Suprapubic skin (tissue), 4 donors: ENCODE data around the gene PLCL2. TPM values are rescaled to one million over a fixed set of nuclear protein-coding genes. Genes with fewer than 3 reads are reported as not detected.
"Not testable (repeated sequence)": the region's sequence is repeated elsewhere in the genome, so short reads cannot be mapped to it uniquely, and the experiment has no call there.

Experiments used
- DNase-seq, 2 donors: peaks; one replicate each; pipeline ENCODE4 v3.0.0-alpha.2; 2019; ENCODE audit warnings: low spot score in 2 of 2
- H3K27ac ChIP-seq: fragments of 200-600 bp; sonication (generic); one replicate; pipeline ENCODE4 v1.5.1; 2019
- H3K27me3 ChIP-seq: fragments of 200-600 bp; sonication (generic); one replicate; pipeline ENCODE4 v1.5.1; 2019
- H3K36me3 ChIP-seq: fragments of 200-600 bp; sonication (generic); one replicate; pipeline ENCODE4 v1.5.1; 2019
- H3K4me1 ChIP-seq: fragments of 200-600 bp; sonication (generic); one replicate; pipeline ENCODE4 v1.5.1; 2019
- H3K4me3 ChIP-seq: fragments of 200-600 bp; sonication (generic); one replicate; pipeline ENCODE4 v1.5.1; 2019; ENCODE audit warnings: mild to moderate bottlenecking
- H3K9me3 ChIP-seq: fragments of 200-600 bp; sonication (generic); one replicate; pipeline ENCODE4 v1.5.1; 2019
- CTCF ChIP-seq, 2 donors: fragments of 200-600 bp in 1 of 2; fragments of 450-650 bp in 1 of 2; sonication (generic) in 1 of 2; IDR thresholded peaks; one replicate each; pipeline ENCODE4 v1.5.1; 2016 to 2019; ENCODE audit warnings: antibody characterized with exemption in 2 of 2, mild to moderate bottlenecking in 1 of 2, moderate library complexity in 1 of 2
- EP300 ChIP-seq: sonication (generic); formaldehyde crosslinking; IDR thresholded peaks from one replicate; pipeline ENCODE4 v1.6.1; 2017; ENCODE audit warnings: antibody characterized with exemption
- POLR2A ChIP-seq, 2 donors: fragments of 450-650 bp; IDR thresholded peaks; one replicate each; pipeline ENCODE4 v1.6.1; 2017; ENCODE audit warnings: antibody characterized with exemption in 2 of 2, mild to moderate bottlenecking in 2 of 2, moderate library complexity in 2 of 2
- POLR2AphosphoS5 ChIP-seq, 3 donors: sonication (generic); formaldehyde crosslinking; IDR thresholded peaks; one replicate each; pipeline ENCODE4 v1.6.1; 2017; ENCODE audit warnings: antibody characterized with exemption in 3 of 3
- WGBS: methylation state at CpG from one replicate; pipeline ENCODE4 v1.1.5; 2018; 5-methylcytosine and 5-hydroxymethylcytosine counted together
- total RNA-seq, 4 donors: library from RNA; depleted of rRNA; stranded (reverse); fragments of >200 nt; gene quantifications; one replicate each; pipeline ENCODE4 v1.1.0, GENCODE V29; 2016

The PLCL2 gene
- total RNA-seq, 4 donors from 2014 or later = 1.5 to 4.2 (median 1.9) TPM

GRCh38 chr3:16978234-16978920 is 93.6 kb downstream of the PLCL2 start:
- no peaks in the 10 kb centered on the region for H3K4me1 ChIP-seq
- no peaks in the 10 kb centered on the region for H3K27me3 ChIP-seq
- no peak for DNase-seq
- H3K36me3 ChIP-seq = no peaks in the 10 kb centered on the region
- TF ChIP-seq CTCF (IDR thresholded peaks at IDR 0.05) (no peak), POLR2A (IDR thresholded peaks at IDR 0.05) (no peak), POLR2AphosphoS5 (IDR thresholded peaks at IDR 0.05) (no peak), EP300 (no peak)
- WGBS = 62% methylated on average over 4 of the region's 4 CpGs
- H3K9me3 ChIP-seq = no peaks in the 10 kb centered on the region
- no peak overlapping the region for H3K4me3 ChIP-seq
- no peak overlapping the region for H3K27ac ChIP-seq

- Histone ChIP-seq H3K36me3 (no peaks in the 10 kb centered on the region), H3K4me3 (no peak overlapping the region), H3K27ac (no peak overlapping the region), H3K27me3 (no peaks in the 10 kb centered on the region), H3K4me1 (no peaks in the 10 kb centered on the region), H3K9me3 (no peaks in the 10 kb centered on the region)
- WGBS = 50% methylated on average over 3 of the region's 3 CpGs
- no peak for TF ChIP-seq EP300
- no peak for TF ChIP-seq POLR2AphosphoS5 (IDR thresholded peaks at IDR 0.05)
- no peak for TF ChIP-seq POLR2A (IDR thresholded peaks at IDR 0.05)
- no peak for TF ChIP-seq CTCF (IDR thresholded peaks at IDR 0.05)
- no peak for DNase-seq
These were observed 94.1 kb downstream of the PLCL2 start for GRCh38 chr3:16978921-16979271.

GRCh38 chr3:16979769-16980515 is 95.2 kb downstream of the PLCL2 start:
- not testable (repeated sequence) for H3K36me3 ChIP-seq, H3K27ac ChIP-seq, H3K27me3 ChIP-seq, H3K4me3 ChIP-seq, H3K4me1 ChIP-seq, H3K9me3 ChIP-seq, DNase-seq
- WGBS = 94% methylated on average over 7 of the region's 43 CpGs

- not testable (repeated sequence) for H3K27ac ChIP-seq, H3K4me1 ChIP-seq, H3K4me3 ChIP-seq, H3K9me3 ChIP-seq, H3K36me3 ChIP-seq, DNase-seq, H3K27me3 ChIP-seq
- WGBS = no CpG with 5 or more reads among the region's 26 CpGs
These were observed 95.8 kb downstream of the PLCL2 start for GRCh38 chr3:16980526-16980925.

GRCh38 chr3:16982460-16982859 is 97.7 kb downstream of the PLCL2 start:
- H3K36me3 ChIP-seq = no peaks in the 10 kb centered on the region
- H3K4me3 ChIP-seq = no peak overlapping the region
- no peaks in the 10 kb centered on the region for H3K9me3 ChIP-seq
- DNase-seq = no peak
- TF ChIP-seq POLR2AphosphoS5 (IDR thresholded peaks at IDR 0.05) = no peak
- no peak for TF ChIP-seq POLR2A (IDR thresholded peaks at IDR 0.05)
- no peak for TF ChIP-seq EP300
- TF ChIP-seq CTCF (IDR thresholded peaks at IDR 0.05) = no peak
- 68% methylated on average over 6 of the region's 6 CpGs for WGBS
- H3K4me1 ChIP-seq = no peaks in the 10 kb centered on the region
- no peaks in the 10 kb centered on the region for H3K27me3 ChIP-seq
- no peak overlapping the region for H3K27ac ChIP-seq

- Histone ChIP-seq H3K27ac (no peak overlapping the region), H3K9me3 (no peaks in the 10 kb centered on the region), H3K27me3 (no peaks in the 10 kb centered on the region), H3K4me1 (no peaks in the 10 kb centered on the region), H3K36me3 (no peaks in the 10 kb centered on the region), H3K4me3 (no peak overlapping the region)
- no peak for TF ChIP-seq EP300
- no peak for TF ChIP-seq CTCF (IDR thresholded peaks at IDR 0.05)
- no peak for TF ChIP-seq POLR2AphosphoS5 (IDR thresholded peaks at IDR 0.05)
- no peak for TF ChIP-seq POLR2A (IDR thresholded peaks at IDR 0.05)
- no peak for DNase-seq
- 100% methylated on average over 2 of the region's 2 CpGs for WGBS
These were observed 100.9 kb downstream of the PLCL2 start for GRCh38 chr3:16985608-16986007.
